NCI-H1417 (cell line): ENCODE data around the gene KLHL30.
A peak's percentile ranks its signal among the peaks of the same experiment; 100 is the strongest.

Experiments
- DNase-seq, 3 experiments: peaks; one replicate each; lab custom pipeline; 2025; lab: John Stamatoyannopoulos, UW

KLHL30 gene

DNA sequence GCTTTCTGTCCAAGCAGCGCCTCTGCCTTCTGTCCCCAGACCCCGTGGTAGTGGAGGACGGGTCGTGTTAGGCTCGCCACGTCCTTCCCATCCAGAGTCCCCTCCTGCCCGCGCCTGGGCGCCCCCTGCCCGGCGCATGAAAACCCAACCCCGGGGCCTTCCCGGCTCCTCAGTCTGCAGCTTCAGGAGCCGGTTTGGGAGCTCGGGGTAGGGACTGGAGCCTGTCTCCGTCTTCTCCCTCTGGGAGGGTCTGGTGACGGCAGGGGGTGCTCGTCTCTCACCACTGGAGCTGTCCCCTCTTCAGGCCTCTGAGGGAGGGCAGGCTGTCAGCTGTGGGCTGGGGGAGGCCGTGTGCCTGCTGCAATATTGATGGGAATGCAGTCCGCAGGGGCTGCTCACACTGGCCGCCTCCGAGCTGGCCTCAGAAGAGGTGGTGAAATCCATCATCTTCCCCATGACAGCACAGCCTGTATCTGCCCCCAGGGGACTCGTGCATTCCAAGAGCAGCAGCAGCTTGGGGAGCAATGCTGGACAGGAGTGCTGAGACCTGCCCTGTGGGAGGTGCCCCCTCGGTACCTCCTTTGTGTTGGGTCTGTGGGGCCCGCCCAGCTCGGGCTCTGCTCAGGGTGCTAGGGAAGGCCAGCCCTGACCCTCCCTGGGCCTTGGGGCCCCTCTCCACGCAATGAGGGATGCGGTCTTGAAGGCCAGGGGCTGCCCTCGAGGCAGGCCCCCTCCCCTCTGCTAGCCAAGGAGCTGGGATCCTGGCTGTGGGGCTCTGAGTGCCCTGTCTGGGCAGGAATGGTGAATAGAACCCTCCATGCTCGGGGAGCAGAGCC is 17.8 kb upstream of the KLHL30 start:
- DNase-seq: peak in 2 of 3 experiments; percentile 21 to 54

GRCh38 chr2:238121511-238122286 is 16.8 kb upstream of the KLHL30 start:
- no peak for DNase-seq

GRCh38 chr2:238122287-238123217 is 15.9 kb upstream of the KLHL30 start:
- no peak for DNase-seq

- no peak for DNase-seq
These were observed 15.1 kb upstream of the KLHL30 start for GRCh38 chr2:238123218-238123971.

- no peak for DNase-seq
These were observed 14.4 kb upstream of the KLHL30 start for GRCh38 chr2:238123991-238124470.

DNA sequence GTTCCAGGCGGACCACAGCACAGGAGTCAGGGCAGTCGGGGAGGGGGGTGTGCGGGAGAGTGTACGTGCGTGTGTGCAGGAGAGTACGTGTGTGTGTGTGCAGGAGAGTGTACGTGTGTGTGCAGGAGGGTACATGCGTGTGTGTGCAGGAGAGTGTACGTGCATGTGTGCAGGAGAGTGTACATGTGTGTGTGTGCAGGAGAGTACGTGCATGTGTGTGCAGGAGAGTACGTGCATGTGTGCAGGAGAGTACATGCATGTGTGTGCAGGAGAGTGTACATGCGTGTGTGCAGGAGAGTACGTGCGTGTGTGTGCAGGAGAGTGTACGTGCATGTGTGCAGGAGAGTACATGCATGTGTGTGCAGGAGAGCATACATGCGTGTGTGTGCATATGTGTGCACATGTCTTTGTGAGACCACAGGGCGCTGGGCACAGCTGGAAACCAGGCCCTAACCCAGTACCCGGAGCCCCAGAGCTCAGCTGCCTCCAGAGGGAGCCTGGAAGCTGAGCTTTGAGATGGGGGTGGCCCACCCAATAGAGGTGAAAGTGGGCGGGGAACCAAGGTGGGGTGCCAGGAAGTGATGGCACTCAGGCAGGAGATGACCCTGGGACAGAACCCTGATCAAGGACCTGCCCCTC is 13.9 kb upstream of the KLHL30 start:
- no peak for DNase-seq

- no peak for DNase-seq
These were observed 13.2 kb upstream of the KLHL30 start for GRCh38 chr2:238125127-238125885.

DNA sequence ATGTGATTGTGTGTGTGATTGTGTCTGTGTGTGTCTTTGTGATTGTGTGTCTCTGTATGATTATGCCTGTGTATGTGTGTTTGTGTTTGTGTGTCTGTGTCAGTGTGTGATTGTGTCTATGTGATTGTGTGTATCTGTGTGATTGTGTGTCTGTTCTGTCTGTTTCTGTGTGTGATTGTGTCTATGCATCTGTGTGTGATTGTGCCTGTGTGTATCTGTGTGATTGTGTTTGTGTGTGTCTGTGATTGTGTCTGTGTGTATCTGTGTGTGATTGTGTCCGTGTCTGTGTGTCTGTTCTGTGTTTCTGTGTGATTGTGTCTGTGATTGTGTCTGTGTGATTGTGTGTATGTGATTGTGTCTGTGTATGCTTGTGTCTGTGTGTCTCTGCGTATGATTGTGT is 12.1 kb upstream of the KLHL30 start:
- DNase-seq: no peak

GRCh38 chr2:238126775-238127164 is 11.7 kb upstream of the KLHL30 start:
- no peak for DNase-seq

GRCh38 chr2:238127165-238128060 is 11.1 kb upstream of the KLHL30 start:
- DNase-seq: no peak

GRCh38 chr2:238128061-238128440 is 10.4 kb upstream of the KLHL30 start:
- DNase-seq: no peak

- no peak for DNase-seq
These were observed 9.9 kb upstream of the KLHL30 start for GRCh38 chr2:238128534-238129001.

DNA sequence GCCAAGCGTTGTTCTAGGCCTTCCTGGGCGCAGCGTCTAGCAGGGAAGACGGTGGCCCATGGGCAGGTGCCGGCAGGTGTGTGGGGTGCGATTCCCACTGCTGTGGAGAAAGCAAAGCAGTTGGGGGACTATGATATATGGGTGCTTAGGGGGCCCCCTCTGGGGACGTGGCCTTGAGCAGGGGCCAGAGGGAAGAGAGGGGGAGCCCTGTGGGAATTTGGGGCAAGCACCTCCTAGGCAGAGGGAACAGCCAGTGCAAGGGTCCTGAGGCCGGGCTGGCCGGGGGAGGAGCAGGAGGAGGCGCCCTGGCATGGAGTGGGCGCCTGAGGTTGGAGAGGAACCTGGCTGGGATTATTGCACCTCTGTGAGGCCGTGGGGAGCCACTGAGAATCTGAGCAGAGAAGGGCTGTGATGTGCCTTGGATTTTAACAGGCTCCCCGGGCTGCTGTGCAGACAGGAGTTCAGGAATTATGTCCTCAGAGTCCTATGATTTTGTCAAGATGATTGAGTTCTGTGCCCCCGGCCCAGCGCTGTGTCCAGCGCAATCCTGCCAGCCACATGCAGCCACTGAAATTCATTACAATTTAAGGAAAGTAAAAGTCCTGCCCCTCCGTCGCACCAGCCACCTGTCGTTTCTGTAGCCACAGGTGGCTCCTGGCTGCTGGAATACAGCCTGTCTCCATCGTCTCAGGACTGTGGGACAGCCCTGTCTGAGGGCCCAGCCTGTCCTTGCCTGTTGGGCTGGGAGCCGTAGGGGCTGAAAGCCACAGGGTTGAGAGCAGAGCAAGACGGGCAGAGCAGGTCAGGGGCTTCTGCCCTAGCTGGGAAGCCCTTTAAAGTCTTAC is 9.1 kb upstream of the KLHL30 start:
- DNase-seq: no peak

DNA sequence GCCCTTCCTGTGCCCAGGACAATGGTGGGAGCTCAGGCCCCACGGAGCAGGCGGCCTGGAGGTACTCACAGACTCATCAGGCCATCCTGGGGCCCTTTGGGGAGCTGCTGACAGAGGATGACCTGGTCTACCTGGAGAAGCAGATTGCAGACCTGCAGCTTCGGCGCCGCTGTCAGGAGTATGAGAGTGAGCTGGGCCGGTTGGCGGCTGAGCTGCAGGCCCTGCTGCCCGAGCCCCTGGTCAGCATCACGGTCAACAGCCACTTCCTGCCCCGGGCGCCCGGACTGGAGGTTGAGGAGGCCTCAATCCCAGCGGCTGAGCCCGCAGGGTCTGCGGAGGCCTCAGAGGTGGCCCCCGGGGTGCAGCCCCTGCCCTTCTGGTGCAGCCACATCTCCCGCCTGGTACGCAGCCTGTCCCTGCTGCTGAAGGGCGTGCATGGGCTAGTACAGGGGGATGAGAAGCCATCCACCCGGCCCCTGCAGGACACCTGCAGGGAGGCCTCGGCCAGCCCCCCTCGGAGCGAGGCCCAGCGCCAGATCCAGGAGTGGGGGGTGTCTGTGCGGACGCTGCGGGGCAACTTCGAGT is 8.3 kb upstream of the KLHL30 start:
- DNase-seq: no peak

GRCh38 chr2:238130696-238131628 is 7.5 kb upstream of the KLHL30 start:
- DNase-seq: no peak

- no peak for DNase-seq
These were observed 6.6 kb upstream of the KLHL30 start for GRCh38 chr2:238131761-238132462.
